Measurements from ENCODE around the gene EEFSEC.

DNA sequence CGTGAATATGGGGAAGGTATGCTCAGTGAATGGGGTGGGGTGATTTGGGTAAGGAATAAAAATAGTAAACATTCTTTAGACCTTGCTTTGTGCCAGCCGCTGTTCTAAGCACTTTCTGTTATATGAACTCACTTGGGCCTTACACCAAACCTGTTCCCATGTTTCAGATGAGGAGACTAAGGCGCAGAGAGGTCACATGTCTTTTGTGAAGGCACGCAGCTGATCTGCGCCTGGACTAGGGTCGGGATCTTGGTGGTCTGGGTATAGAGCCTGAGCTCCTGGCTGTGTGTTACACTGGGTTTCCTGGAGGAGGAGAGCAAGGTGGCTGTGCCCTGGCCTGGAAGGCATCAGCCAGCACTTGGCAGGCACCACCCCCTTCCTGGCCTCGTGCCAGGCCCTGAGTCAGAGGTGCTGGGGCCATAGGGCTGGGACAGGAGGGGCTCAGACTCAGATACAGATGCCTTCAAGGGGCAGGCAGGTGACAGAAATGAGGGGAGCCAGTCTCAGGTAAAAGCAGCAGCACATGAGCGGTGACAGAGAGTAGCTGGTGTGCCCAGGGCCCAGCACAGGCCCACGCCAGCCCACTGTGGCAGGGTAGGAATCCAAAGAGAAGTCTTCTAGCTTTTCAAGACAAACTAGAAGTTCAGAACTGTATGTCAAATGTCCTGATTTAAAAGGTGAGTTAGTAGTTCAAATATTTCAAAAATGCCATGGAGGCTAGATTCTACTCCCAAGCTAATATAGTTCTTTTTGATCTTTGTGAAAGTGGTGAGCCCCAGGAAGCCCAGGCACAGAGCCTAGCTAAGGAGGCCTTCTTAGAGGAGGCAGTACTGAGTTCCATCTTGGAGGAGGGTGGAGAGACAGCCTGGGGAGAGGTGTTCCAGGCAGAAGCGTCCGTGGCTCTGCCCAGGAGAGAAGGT is 230.3 kb downstream of the EEFSEC start:
- TF ChIP-seq, protein P1, sequence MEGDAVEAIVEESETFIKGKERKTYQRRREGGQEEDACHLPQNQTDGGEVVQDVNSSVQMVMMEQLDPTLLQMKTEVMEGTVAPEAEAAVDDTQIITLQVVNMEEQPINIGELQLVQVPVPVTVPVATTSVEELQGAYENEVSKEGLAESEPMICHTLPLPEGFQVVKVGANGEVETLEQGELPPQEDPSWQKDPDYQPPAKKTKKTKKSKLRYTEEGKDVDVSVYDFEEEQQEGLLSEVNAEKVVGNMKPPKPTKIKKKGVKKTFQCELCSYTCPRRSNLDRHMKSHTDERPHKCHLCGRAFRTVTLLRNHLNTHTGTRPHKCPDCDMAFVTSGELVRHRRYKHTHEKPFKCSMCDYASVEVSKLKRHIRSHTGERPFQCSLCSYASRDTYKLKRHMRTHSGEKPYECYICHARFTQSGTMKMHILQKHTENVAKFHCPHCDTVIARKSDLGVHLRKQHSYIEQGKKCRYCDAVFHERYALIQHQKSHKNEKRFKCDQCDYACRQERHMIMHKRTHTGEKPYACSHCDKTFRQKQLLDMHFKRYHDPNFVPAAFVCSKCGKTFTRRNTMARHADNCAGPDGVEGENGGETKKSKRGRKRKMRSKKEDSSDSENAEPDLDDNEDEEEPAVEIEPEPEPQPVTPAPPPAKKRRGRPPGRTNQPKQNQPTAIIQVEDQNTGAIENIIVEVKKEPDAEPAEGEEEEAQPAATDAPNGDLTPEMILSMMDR (conservative IDR thresholded peaks at IDR 0.05; ENCODE audit: low read depth, low read length): no peak
- TF ChIP-seq EZH2 (IDR thresholded peaks at IDR 0.05; ENCODE audit: low read length, unreplicated experiment): no peak

Measured in PC-3 (cell line).